ENCODE data around the gene WNT7A.

Gene WNT7A

DNA sequence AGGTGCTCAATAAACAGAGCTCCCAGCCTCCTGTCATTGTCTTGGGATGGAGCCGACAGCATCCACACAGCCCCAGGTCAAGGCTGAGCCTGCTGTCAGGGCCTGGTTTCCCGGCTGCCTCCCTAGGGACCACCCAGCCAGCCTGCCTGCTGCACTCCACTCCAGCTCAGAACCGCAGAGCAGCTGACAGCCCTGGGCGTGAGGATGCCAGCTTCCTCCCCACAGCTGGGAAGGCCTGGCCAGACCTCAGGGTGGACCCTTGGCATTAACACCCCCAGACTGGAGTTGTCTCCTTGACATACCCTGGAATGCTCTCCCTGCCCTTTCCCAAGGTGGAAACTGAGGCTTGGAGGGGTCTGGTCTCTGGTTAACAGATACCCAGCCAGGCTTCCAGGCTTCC is 112.0 kb downstream of the WNT7A start:
- no peak for DNase-seq

- DNase-seq, result no peak
Measured at GRCh38 chr3:13767030-13767429, 112.8 kb downstream of the WNT7A start.

All from NCI-H69 (cell line).